Stimulated activated CD4-positive, alpha-beta T cell treated with anti-CD3 and anti-CD28 coated beads, Interleukin-4, amount 100 ng/mL, for 4 hours (primary cell): ENCODE results near the gene SAPCD1.

Experiments
- DNase-seq, 2 experiments: peaks; one replicate each; pipeline ENCODE4 v3.0.0-alpha.2; 2020

SAPCD1 gene

GRCh38 chr6:31762356-31762755 lies at the start of gene SAPCD1:
Gene SAPCD1, plus strand, starts transcription at chr6:31762656. Its CDS starts 399 bp downstream, at chr6:31763055.
- no peak for DNase-seq

- no peak for DNase-seq
Measured at GRCh38 chr6:31713465-31713864, 49.0 kb upstream of the SAPCD1 start.

- DNase-seq = no peak
Measured at GRCh38 chr6:31713991-31714684, 48.3 kb upstream of the SAPCD1 start.

- no peak for DNase-seq
Measured at GRCh38 chr6:31715022-31715958, 47.2 kb upstream of the SAPCD1 start, which contains the start of gene LY6G6D. Gene LY6G6D, plus strand, starts transcription at chr6:31715348. Its CDS starts 8 bp downstream, at chr6:31715356.

GRCh38 chr6:31717499-31718222 lies 44.8 kb upstream of the SAPCD1 start:
- DNase-seq = no peak

- DNase-seq = no peak
Measured at GRCh38 chr6:31718265-31718664, 44.2 kb upstream of the SAPCD1 start.

GRCh38 chr6:31719001-31719400 lies 43.5 kb upstream of the SAPCD1 start:
- DNase-seq = no peak

GRCh38 chr6:31720196-31720770 lies 42.2 kb upstream of the SAPCD1 start:
- no peak for DNase-seq

GRCh38 chr6:31721351-31722020 lies 41.0 kb upstream of the SAPCD1 start, which contains the start of gene LY6G6C:
Gene LY6G6C, minus strand, starts transcription at chr6:31721746. Its CDS starts 67 bp downstream, at chr6:31721679.
- no peak for DNase-seq

GRCh38 chr6:31722173-31722572 lies 40.3 kb upstream of the SAPCD1 start:
- DNase-seq = no peak

GRCh38 chr6:31723245-31723979 lies 39.0 kb upstream of the SAPCD1 start, which contains the start of gene MPIG6B:
Gene MPIG6B, plus strand, starts transcription at chr6:31723373. Its CDS starts 11 bp downstream, at chr6:31723384.
- DNase-seq = no peak

- DNase-seq = no peak
Measured at GRCh38 chr6:31723980-31724691, 38.3 kb upstream of the SAPCD1 start.

GRCh38 chr6:31725502-31726350 lies 36.7 kb upstream of the SAPCD1 start:
- DNase-seq = no peak

- DNase-seq = peak in 1 of 2 experiments; percentile 21
Measured at GRCh38 chr6:31727034-31727716, 35.3 kb upstream of the SAPCD1 start.

- DNase-seq = no peak
Measured at GRCh38 chr6:31727717-31728671, 34.5 kb upstream of the SAPCD1 start.

GRCh38 chr6:31728767-31729514 lies 33.5 kb upstream of the SAPCD1 start, which contains the start of gene DDAH2:
Gene DDAH2, minus strand, starts transcription at chr6:31729299. Its CDS starts 138 bp downstream, at chr6:31729161.
- no peak for DNase-seq

- DNase-seq = peak; percentile 71 to 78
Measured at GRCh38 chr6:31729515-31729978, 32.9 kb upstream of the SAPCD1 start.
